Hepatocyte (in vitro differentiated cells): ENCODE measurements around the gene TECPR1. TPM values are rescaled to one million over a fixed set of nuclear protein-coding genes. Genes with fewer than 3 reads are reported as not detected.

Experiments
- DNase-seq: peaks from one replicate; pipeline ENCODE4 v3.0.0-alpha.2; 2016; ENCODE audit warnings: low spot score
- H2AFZ ChIP-seq: fragments of 200-600 bp; sonication (generic); 2 replicates; pipeline ENCODE4 v1.6.0; 2016; ENCODE audit warnings: antibody characterized with exemption, mild to moderate bottlenecking
- H3K27ac ChIP-seq: fragments of 200-600 bp; sonication (generic); 2 replicates; pipeline ENCODE4 v1.5.1; 2016; ENCODE audit warnings: mild to moderate bottlenecking
- H3K27me3 ChIP-seq: fragments of 200-600 bp; sonication (generic); 2 replicates; pipeline ENCODE4 v1.6.1; 2016
- H3K36me3 ChIP-seq: fragments of 200-600 bp; sonication (generic); replicated peaks from 2 replicates; pipeline ENCODE4 v1.5.1; 2016; ENCODE audit warnings: low read depth; ENCODE audit not compliant: insufficient read depth
- H3K4me1 ChIP-seq: fragments of 200-600 bp; sonication (generic); 2 replicates; pipeline ENCODE4 v1.5.1; 2016; ENCODE audit warnings: mild to moderate bottlenecking, moderate library complexity; ENCODE audit not compliant: insufficient read depth
- H3K4me2 ChIP-seq: fragments of 200-600 bp; sonication (generic); 2 replicates; pipeline ENCODE4 v1.6.0; 2016
- H3K4me3 ChIP-seq: fragments of 200-600 bp; sonication (generic); 2 replicates; pipeline ENCODE4 v1.5.1; 2016; ENCODE audit warnings: mild to moderate bottlenecking
- H3K79me2 ChIP-seq: fragments of 200-600 bp; sonication (generic); 2 replicates; pipeline ENCODE4 v1.6.0; 2017; ENCODE audit warnings: mild to moderate bottlenecking
- H3K9me2 ChIP-seq: fragments of 200-600 bp; sonication (generic); replicated peaks from 2 replicates; pipeline ENCODE4 v1.6.0; 2017; ENCODE audit warnings: mild to moderate bottlenecking; ENCODE audit not compliant: insufficient read depth
- H3K9me3 ChIP-seq: fragments of 200-600 bp; sonication (generic); 2 replicates; pipeline ENCODE4 v1.5.1; 2016; ENCODE audit warnings: low read depth, mild to moderate bottlenecking
- H4K20me1 ChIP-seq: fragments of 200-600 bp; sonication (generic); 2 replicates; pipeline ENCODE4 v1.6.0; 2016; ENCODE audit warnings: mild to moderate bottlenecking; ENCODE audit not compliant: insufficient read depth, poor library complexity, severe bottlenecking
- CTCF ChIP-seq: fragments of 200-600 bp; sonication (generic); IDR thresholded peaks from 2 replicates; pipeline ENCODE4 v1.5.1; 2016; ENCODE audit warnings: antibody characterized with exemption, mild to moderate bottlenecking; ENCODE audit not compliant: poor library complexity
- EZH2 ChIP-seq: fragments of 200-600 bp; sonication (generic); IDR thresholded peaks from 2 replicates; pipeline ENCODE4 v1.6.1; 2016; ENCODE audit warnings: antibody characterized with exemption, mild to moderate bottlenecking, borderline replicate concordance
- EZH2phosphoT487 ChIP-seq: fragments of 200-600 bp; sonication (generic); IDR thresholded peaks from one replicate; pipeline ENCODE4 v1.6.1; 2018; ENCODE audit warnings: antibody characterized with exemption, mild to moderate bottlenecking, low read depth, moderate library complexity; ENCODE audit not compliant: unreplicated experiment, severe bottlenecking
- WGBS: methylation state at CpG from one replicate; pipeline ENCODE4 v1.1.6; 2016; ENCODE audit warnings: low lambda C conversion rate; ENCODE audit errors: missing lambda C conversion rate; 5-methylcytosine and 5-hydroxymethylcytosine counted together
- polyA plus RNA-seq: library from polyadenylated mRNA; unstranded; fragments of >200 nt; fragmentation: Nextera tagmentation; extraction: Ambion mirVana; gene quantifications from 2 replicates; pipeline ENCODE4 v1.2.1, GENCODE V29; 2016
- total RNA-seq: library from RNA; depleted of rRNA; stranded (reverse); fragments of >200 nt; gene quantifications from 2 replicates; pipeline ENCODE4 v1.2.3, GENCODE V29; 2014

Gene TECPR1
- total and polyA plus RNA-seq, 2 experiments from 2014 or later: 9.8 to 10.7 TPM

GRCh38 chr7:98282703-98283102 is 30.7 kb upstream of the TECPR1 start:
- DNase-seq: peak; percentile 13
- Histone ChIP-seq H3K4me2 (peak overlapping the region; percentile 96), H3K36me3 (no peaks in the 10 kb centered on the region), H2AFZ (no peak overlapping the region), H3K79me2 (peaks cover 60% of the 10 kb centered on the region), H3K4me1 (peaks cover 46% of the 10 kb centered on the region), H3K27me3 (no peaks in the 10 kb centered on the region), H3K4me3 (peak overlapping the region; percentile 98), H4K20me1 (peaks cover 50% of the 10 kb centered on the region), H3K9me3 (no peaks in the 10 kb centered on the region), H3K27ac (peak overlapping the region; percentile 95), H3K9me2 (no peaks in the 10 kb centered on the region)
- 31% methylated on average over 16 of the region's 16 CpGs for WGBS
- TF ChIP-seq CTCF: no peak
- no peak for TF ChIP-seq EZH2phosphoT487
- TF ChIP-seq EZH2: no peak

DNA sequence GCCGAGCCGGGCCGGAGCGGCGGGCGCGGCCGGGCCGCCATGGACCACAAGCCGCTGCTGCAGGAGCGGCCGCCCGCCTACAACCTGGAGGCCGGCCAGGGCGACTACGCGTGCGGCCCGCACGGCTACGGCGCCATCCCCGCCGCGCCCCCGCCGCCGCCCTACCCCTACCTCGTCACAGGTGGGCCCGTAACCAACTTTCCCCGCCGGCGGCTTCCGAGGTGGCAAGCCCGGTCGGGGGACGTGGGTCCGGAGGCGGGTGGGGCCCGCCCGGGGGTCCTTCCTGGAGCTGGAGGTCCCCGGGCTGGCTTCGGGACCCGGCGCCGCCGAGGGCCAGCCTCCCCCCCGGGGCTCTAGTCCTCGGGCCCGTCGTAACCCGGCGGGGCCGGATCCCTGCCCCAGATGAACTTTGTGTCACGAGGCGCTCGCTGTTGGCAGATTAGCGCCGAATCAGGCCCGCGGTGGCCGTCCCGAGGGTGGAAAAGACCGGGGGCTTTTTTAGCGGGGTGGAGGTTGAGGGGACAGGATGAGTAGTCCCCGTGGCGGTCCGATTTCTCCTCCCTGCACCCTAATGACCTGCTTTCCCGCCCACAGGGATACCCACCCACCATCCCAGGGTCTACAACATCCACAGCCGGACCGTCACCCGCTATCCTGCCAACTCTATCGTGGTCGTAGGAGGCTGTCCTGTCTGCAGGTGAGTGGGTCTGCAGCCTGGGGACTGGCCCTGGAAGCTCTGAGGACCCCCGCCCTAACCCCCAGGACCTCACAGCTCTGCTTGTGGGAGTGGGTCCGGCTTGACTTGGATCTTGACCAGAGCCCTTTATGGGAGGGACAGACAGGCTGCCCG is 29.9 kb upstream of the TECPR1 start:
- WGBS: 2% methylated on average over 26 of the region's 77 CpGs
- Histone ChIP-seq H3K9me2 (no peaks in the 10 kb centered on the region), H3K79me2 (peaks cover 53% of the 10 kb centered on the region), H3K9me3 (no peaks in the 10 kb centered on the region), H3K4me1 (peaks cover 47% of the 10 kb centered on the region), H3K4me3 (peak overlapping the region; percentile 98), H3K27ac (peak overlapping the region; percentile 95), H3K4me2 (peak overlapping the region; percentile 96), H2AFZ (peak overlapping the region; percentile 45), H3K36me3 (no peaks in the 10 kb centered on the region), H3K27me3 (no peaks in the 10 kb centered on the region), H4K20me1 (peaks cover 43% of the 10 kb centered on the region)
- TF ChIP-seq EZH2phosphoT487: no peak
- no peak for TF ChIP-seq EZH2
- no peak for TF ChIP-seq CTCF
- peak; percentile 64 for DNase-seq

GRCh38 chr7:98280791-98281756 is 29.0 kb upstream of the TECPR1 start, which contains the start of gene BRI3:
Gene BRI3 (plus strand): TSS chr7:98281686. CDS start chr7:98281796, 110 bp downstream.
- 3% methylated on average over 25 of the region's 92 CpGs for WGBS
- DNase-seq: peak; percentile 98
- H4K20me1 ChIP-seq: peaks cover 34% of the 10 kb centered on the region
- no peaks in the 10 kb centered on the region for H3K9me2 ChIP-seq
- H3K27ac ChIP-seq: peak within 1 kb of the TSS; percentile 97
- no peaks in the 10 kb centered on the region for H3K27me3 ChIP-seq
- peak within 1 kb of the TSS; percentile 90 for H2AFZ ChIP-seq
- no peaks in the 10 kb centered on the region for H3K36me3 ChIP-seq
- peaks cover 48% of the 10 kb centered on the region for H3K4me1 ChIP-seq
- peaks cover 44% of the 10 kb centered on the region for H3K79me2 ChIP-seq
- H3K9me3 ChIP-seq: no peaks in the 10 kb centered on the region
- TF ChIP-seq EZH2: no peak
- TF ChIP-seq EZH2phosphoT487: no peak
- TF ChIP-seq CTCF: no peak
- peak within 1 kb of the TSS; percentile 97 for H3K4me2 ChIP-seq
- peak within 1 kb of the TSS; percentile 98 for H3K4me3 ChIP-seq
